NT2/D1 (cell line): ENCODE data around the gene DROSHA.
"Not testable (repeated sequence)": the region's sequence is repeated elsewhere in the genome, so short reads cannot be mapped to it uniquely, and the experiment has no call there.

Experiments
- DNase-seq: peaks from one replicate; pipeline ENCODE4 v3.0.0-alpha.2; 2011; ENCODE audit warnings: low read depth, low spot score
- H3K27me3 ChIP-seq: 2 replicates; pipeline ENCODE4 v1.6.0; 2011; ENCODE audit warnings: mild to moderate bottlenecking; ENCODE audit not compliant: insufficient read length, insufficient read depth
- H3K36me3 ChIP-seq: 2 replicates; pipeline ENCODE4 v1.6.1; 2011; ENCODE audit warnings: mild to moderate bottlenecking, low read length, mixed read lengths; ENCODE audit not compliant: insufficient read depth, insufficient read length
- H3K4me1 ChIP-seq: 2 replicates; pipeline ENCODE4 v1.5.1; 2011; ENCODE audit not compliant: insufficient read depth, insufficient read length
- H3K4me3 ChIP-seq: 2 replicates; pipeline ENCODE4 v1.5.1; 2011; ENCODE audit warnings: low read depth; ENCODE audit not compliant: insufficient read length
- H3K9ac ChIP-seq: 2 replicates; pipeline ENCODE4 v1.6.0; 2011; ENCODE audit warnings: low read depth; ENCODE audit not compliant: insufficient read length
- H3K9me3 ChIP-seq: 2 replicates; pipeline ENCODE4 v1.5.1; 2011; ENCODE audit warnings: mild to moderate bottlenecking, low read length; ENCODE audit not compliant: insufficient read depth
- SUZ12 ChIP-seq: IDR thresholded peaks from 2 replicates; pipeline ENCODE4 v1.6.1; 2011; ENCODE audit not compliant: insufficient read length, insufficient read depth; ENCODE audit errors: extremely low read depth
- YY1 ChIP-seq: IDR thresholded peaks from 2 replicates; pipeline ENCODE4 v1.6.1; 2011; ENCODE audit not compliant: insufficient read length, insufficient read depth
- ZNF274 ChIP-seq: IDR thresholded peaks from 2 replicates; pipeline ENCODE4 v1.6.1; 2011; ENCODE audit warnings: mild to moderate bottlenecking, low read depth, low read length

Gene DROSHA

GRCh38 chr5:31563216-31563615 lies 31.3 kb upstream of the DROSHA start:
- H3K9ac ChIP-seq: no peak overlapping the region
- no peaks in the 10 kb centered on the region for H3K36me3 ChIP-seq
- H3K27me3 ChIP-seq: no peaks in the 10 kb centered on the region
- peaks cover 11% of the 10 kb centered on the region; the same call in 1 of the 2 replicates for H3K9me3 ChIP-seq
- no peak for DNase-seq
- H3K4me1 ChIP-seq: no peaks in the 10 kb centered on the region
- TF ChIP-seq SUZ12 (no peak), YY1 (no peak), ZNF274 (no peak)
- no peak overlapping the region for H3K4me3 ChIP-seq

GRCh38 chr5:31561946-31562345 lies 30.1 kb upstream of the DROSHA start:
- peaks cover 11% of the 10 kb centered on the region; the same call in 1 of the 2 replicates for H3K9me3 ChIP-seq
- no peaks in the 10 kb centered on the region for H3K4me1 ChIP-seq
- H3K9ac ChIP-seq: no peak overlapping the region
- DNase-seq: no peak
- no peak overlapping the region for H3K4me3 ChIP-seq
- no peaks in the 10 kb centered on the region for H3K36me3 ChIP-seq
- no peak for TF ChIP-seq SUZ12
- TF ChIP-seq YY1: no peak
- TF ChIP-seq ZNF274: no peak
- no peaks in the 10 kb centered on the region for H3K27me3 ChIP-seq

GRCh38 chr5:31559942-31560341 lies 28.0 kb upstream of the DROSHA start:
- Histone ChIP-seq H3K4me3 (no peak overlapping the region), H3K36me3 (peaks cover 3% of the 10 kb centered on the region), H3K9me3 (peaks cover under 1% of the 10 kb centered on the region; the same call in 1 of the 2 replicates), H3K9ac (no peak overlapping the region), H3K27me3 (no peaks in the 10 kb centered on the region), H3K4me1 (no peaks in the 10 kb centered on the region)
- no peak for DNase-seq
- no peak for TF ChIP-seq YY1
- no peak for TF ChIP-seq SUZ12
- no peak for TF ChIP-seq ZNF274

- no peak overlapping the region for H3K9ac ChIP-seq
- no peak for DNase-seq
- no peak overlapping the region for H3K4me3 ChIP-seq
- no peaks in the 10 kb centered on the region for H3K27me3 ChIP-seq
- peaks cover 29% of the 10 kb centered on the region for H3K36me3 ChIP-seq
- H3K9me3 ChIP-seq: no peaks in the 10 kb centered on the region
- TF ChIP-seq YY1 (no peak), ZNF274 (no peak), SUZ12 (no peak)
- H3K4me1 ChIP-seq: no peaks in the 10 kb centered on the region
Observed at GRCh38 chr5:31556461-31556860, 24.6 kb upstream of the DROSHA start.

- no peak for DNase-seq
- H3K9me3 ChIP-seq: no peaks in the 10 kb centered on the region
Observed at GRCh38 chr5:31554552-31554951, 22.7 kb upstream of the DROSHA start.

GRCh38 chr5:31553863-31554262 lies 22.0 kb upstream of the DROSHA start:
- no peak overlapping the region for H3K9ac ChIP-seq
- DNase-seq: no peak
- peaks cover 36% of the 10 kb centered on the region for H3K36me3 ChIP-seq
- H3K4me3 ChIP-seq: no peak overlapping the region
- no peaks in the 10 kb centered on the region for H3K4me1 ChIP-seq
- no peaks in the 10 kb centered on the region for H3K27me3 ChIP-seq
- TF ChIP-seq YY1: no peak
- no peak for TF ChIP-seq ZNF274
- no peak for TF ChIP-seq SUZ12
- H3K9me3 ChIP-seq: no peaks in the 10 kb centered on the region

More at GRCh38 chr5:31554552-31554951, 22.7 kb upstream of the DROSHA start:
- no peaks in the 10 kb centered on the region for H3K4me1 ChIP-seq
- peaks cover 35% of the 10 kb centered on the region for H3K36me3 ChIP-seq
- H3K4me3 ChIP-seq: no peak overlapping the region
- H3K9ac ChIP-seq: no peak overlapping the region
- TF ChIP-seq SUZ12: no peak
- no peak for TF ChIP-seq ZNF274
- no peak for TF ChIP-seq YY1
- H3K27me3 ChIP-seq: no peaks in the 10 kb centered on the region

- Histone ChIP-seq H3K27me3 (no peaks in the 10 kb centered on the region), H3K4me3 (no peak overlapping the region), H3K36me3 (peaks cover 50% of the 10 kb centered on the region), H3K9ac (no peak overlapping the region), H3K9me3 (no peaks in the 10 kb centered on the region), H3K4me1 (no peaks in the 10 kb centered on the region)
- TF ChIP-seq SUZ12: no peak
- no peak for TF ChIP-seq YY1
- no peak for TF ChIP-seq ZNF274
- DNase-seq: no peak
Observed at GRCh38 chr5:31551878-31552277, 20.0 kb upstream of the DROSHA start.

GRCh38 chr5:31549114-31549513 lies 17.2 kb upstream of the DROSHA start:
- H3K4me3 ChIP-seq, H3K27me3 ChIP-seq: not testable (repeated sequence)
- peaks cover 66% of the 10 kb centered on the region for H3K36me3 ChIP-seq

More at GRCh38 chr5:31549114-31549513, 17.2 kb upstream of the DROSHA start:
- H3K9ac ChIP-seq, H3K9me3 ChIP-seq, H3K4me1 ChIP-seq, DNase-seq: not testable (repeated sequence)
